ENCODE results near the gene FAM118B. TPM values are rescaled to one million over a fixed set of nuclear protein-coding genes. Genes with fewer than 3 reads are reported as not detected.

FAM118B gene
- total RNA-seq, 1 experiment from 2014 or later = 40.0 TPM

- no peak overlapping the region for H2BK5ac ChIP-seq (ENCODE audit: insufficient read length, low read length)
- no peaks in the 10 kb centered on the region for H3K4me1 ChIP-seq (ENCODE audit: insufficient read depth, low read length)
- H3K36me3 Mint-ChIP-seq (ENCODE audit: insufficient read depth in 1 of 3, low read depth in 3 of 3) = peaks cover 29 to 60% (median 60%) of the 10 kb centered on the region in 3 experiments
- no peaks in the 10 kb centered on the region for H3K79me1 ChIP-seq (ENCODE audit: insufficient read depth, low read depth, low read length, poor library complexity, severe bottlenecking)
- H3K27ac Mint-ChIP-seq = no peak overlapping the region
- H4K8ac ChIP-seq (replicated peaks; ENCODE audit: insufficient read length, low read depth, low read length) = no peak overlapping the region
- no peak overlapping the region for H2AK5ac ChIP-seq (ENCODE audit: insufficient read length, low read length)
- no peaks in the 10 kb centered on the region for H3K27me3 Mint-ChIP-seq (ENCODE audit: low read depth)
- H3K27me3 ChIP-seq (ENCODE audit: insufficient read depth, low read length) = no peaks in the 10 kb centered on the region
- no peak overlapping the region for H3K18ac ChIP-seq (ENCODE audit: insufficient read length, low read depth, low read length)
- no peak overlapping the region for H3K9ac ChIP-seq (ENCODE audit: extremely low read depth, insufficient read length, low read length)
- no peak overlapping the region for H3K4me2 ChIP-seq (ENCODE audit: insufficient read depth, insufficient read length, low read length)
- no peak overlapping the region for H3K4ac ChIP-seq (ENCODE audit: low read depth, low read length)
- peaks cover 19 to 21% of the 10 kb centered on the region in 2 experiments for H3K9me3 Mint-ChIP-seq
- TF ChIP-seq CTCF (conservative IDR thresholded peaks at IDR 0.05) = no peak
- no peak overlapping the region for H4K91ac ChIP-seq (ENCODE audit: insufficient read length, low read depth, low read length)
- H3K23me2 ChIP-seq (ENCODE audit: insufficient read length, low read depth, low read length, poor library complexity, severe bottlenecking) = no peaks in the 10 kb centered on the region
- peaks cover 12% of the 10 kb centered on the region for H3K9me3 ChIP-seq (ENCODE audit: control insufficient read depth, low read depth, low read length)
- H3T11ph ChIP-seq (ENCODE audit: low read length) = no peak overlapping the region
- H3K4me1 Mint-ChIP-seq = peaks cover 0 to 8% of the 10 kb centered on the region in 2 experiments; a peak in 2 of 4 replicates
- WGBS (ENCODE audit: extremely low coverage, insufficient read length, low lambda C conversion rate) = no CpG with 5 or more reads among the region's 16 CpGs
- H3K79me2 ChIP-seq (ENCODE audit: insufficient read depth, low read length) = no peaks in the 10 kb centered on the region
- no peak overlapping the region for H2BK12ac ChIP-seq (ENCODE audit: insufficient read length, low read depth, low read length)
- no peak for DNase-seq
- no peak overlapping the region for H2BK20ac ChIP-seq (ENCODE audit: low read depth, low read length, poor library complexity, severe bottlenecking)
- no peak overlapping the region for H4K5ac ChIP-seq (ENCODE audit: insufficient read length, low read depth, low read length)
- H4K20me1 ChIP-seq (ENCODE audit: control insufficient read depth, insufficient read depth, insufficient read length) = no peaks in the 10 kb centered on the region
- no peak overlapping the region for H3K27ac ChIP-seq (ENCODE audit: insufficient read length, low read depth, low read length)
- H2BK120ac ChIP-seq (ENCODE audit: low read depth, low read length, poor library complexity, severe bottlenecking) = no peak overlapping the region
- H3K14ac ChIP-seq (ENCODE audit: insufficient read depth, low read length) = no peak overlapping the region
- H2BK15ac ChIP-seq (ENCODE audit: low read depth, low read length) = no peak overlapping the region
- no peak overlapping the region for H3K23ac ChIP-seq (ENCODE audit: insufficient read length, low read depth, low read length)
- H3K56ac ChIP-seq (ENCODE audit: insufficient read length, low read depth, low read length) = no peak overlapping the region
- no peak overlapping the region for H2AFZ ChIP-seq (ENCODE audit: low read length)
- no peak overlapping the region for H3K4me3 Mint-ChIP-seq
Observed at GRCh38 chr11:126193038-126193478, 18.5 kb upstream of the FAM118B start.
